ENCODE results near the gene POLR2M. TPM values are rescaled to one million over a fixed set of nuclear protein-coding genes. Genes with fewer than 3 reads are reported as not detected.

The POLR2M gene
- polyA plus RNA-seq, 1 donor from 2014 or later, result 204 TPM

- no peak for TF ChIP-seq REST (IDR thresholded peaks at IDR 0.05; ENCODE audit: borderline replicate concordance)
- no peak for TF ChIP-seq RAD21 (conservative IDR thresholded peaks at IDR 0.05)
- no peak for TF ChIP-seq EP300 (conservative IDR thresholded peaks at IDR 0.05; ENCODE audit: poor library complexity, severe bottlenecking)
- no peak for TF ChIP-seq CTCF (IDR thresholded peaks at IDR 0.05; ENCODE audit: poor library complexity, severe bottlenecking)
- TF ChIP-seq TAF1 (IDR thresholded peaks at IDR 0.05; ENCODE audit: low read depth), result no peak
- no peak for TF ChIP-seq POLR2AphosphoS5 (IDR thresholded peaks at IDR 0.05)
- no peak for TF ChIP-seq EZH2 (IDR thresholded peaks at IDR 0.05; ENCODE audit: borderline replicate concordance, insufficient read depth, low read length, poor library complexity, severe bottlenecking)
- no peak for TF ChIP-seq SMC3 (conservative IDR thresholded peaks at IDR 0.05; ENCODE audit: poor library complexity)
- TF ChIP-seq MXI1 (conservative IDR thresholded peaks at IDR 0.05; ENCODE audit: poor library complexity, severe bottlenecking), result no peak
- Histone ChIP-seq H3K9me3 (ENCODE audit: low read length) (no peaks in the 10 kb centered on the region), H3K4me2 (ENCODE audit: low read length) (no peak overlapping the region), H3K4me3 (ENCODE audit: low read length) (no peak overlapping the region), H3K27ac (ENCODE audit: low read length) (no peak overlapping the region), H3K36me3 (ENCODE audit: insufficient read depth, low read length) (no peaks in the 10 kb centered on the region), H3K79me2 (replicated peaks; ENCODE audit: insufficient read depth, low read length) (no peaks in the 10 kb centered on the region), H3K9ac (ENCODE audit: low read length) (no peak overlapping the region), H3F3A (ENCODE audit: insufficient read depth, low read length, poor library complexity, severe bottlenecking) (no peaks in the 10 kb centered on the region), H4K20me1 (ENCODE audit: insufficient read depth) (no peaks in the 10 kb centered on the region), H3K9me2 (ENCODE audit: insufficient read depth, low read length) (no peaks in the 10 kb centered on the region), H2AFZ (ENCODE audit: low read depth, low read length) (no peak overlapping the region), H3K27me3 (ENCODE audit: insufficient read depth, low read depth, low read length) (no peaks in the 10 kb centered on the region)
Observed at GRCh38 chr15:57677204-57677603, 29.3 kb upstream of the POLR2M start.

GRCh38 chr15:57680021-57680420, 26.5 kb upstream of the POLR2M start:
- no peak overlapping the region for H3K4me3 ChIP-seq (ENCODE audit: low read length)
- H2AFZ ChIP-seq (ENCODE audit: low read depth, low read length), result no peak overlapping the region
- no peaks in the 10 kb centered on the region for H3K27me3 ChIP-seq (ENCODE audit: insufficient read depth, low read depth, low read length)
- no peak overlapping the region for H3K4me2 ChIP-seq (ENCODE audit: low read length)
- TF ChIP-seq REST (IDR thresholded peaks at IDR 0.05; ENCODE audit: borderline replicate concordance) (no peak), POLR2AphosphoS5 (IDR thresholded peaks at IDR 0.05) (no peak), MXI1 (conservative IDR thresholded peaks at IDR 0.05; ENCODE audit: poor library complexity, severe bottlenecking) (no peak), EZH2 (IDR thresholded peaks at IDR 0.05; ENCODE audit: borderline replicate concordance, insufficient read depth, low read length, poor library complexity, severe bottlenecking) (no peak), TAF1 (IDR thresholded peaks at IDR 0.05; ENCODE audit: low read depth) (no peak), EP300 (conservative IDR thresholded peaks at IDR 0.05; ENCODE audit: poor library complexity, severe bottlenecking) (no peak), RAD21 (conservative IDR thresholded peaks at IDR 0.05) (no peak)
- H4K20me1 ChIP-seq (ENCODE audit: insufficient read depth), result no peaks in the 10 kb centered on the region
- H3K9ac ChIP-seq (ENCODE audit: low read length), result no peak overlapping the region
- no peaks in the 10 kb centered on the region for H3K9me2 ChIP-seq (ENCODE audit: insufficient read depth, low read length)
- no peaks in the 10 kb centered on the region for H3K36me3 ChIP-seq (ENCODE audit: insufficient read depth, low read length)
- no peaks in the 10 kb centered on the region for H3K9me3 ChIP-seq (ENCODE audit: low read length)
- H3F3A ChIP-seq (ENCODE audit: insufficient read depth, low read length, poor library complexity, severe bottlenecking), result no peaks in the 10 kb centered on the region
- H3K27ac ChIP-seq (ENCODE audit: low read length), result no peak overlapping the region
- no peaks in the 10 kb centered on the region for H3K79me2 ChIP-seq (replicated peaks; ENCODE audit: insufficient read depth, low read length)
